Dermis blood vessel endothelial cell (primary cell): ENCODE measurements around the gene ALDH3A2. TPM values are rescaled to one million over a fixed set of nuclear protein-coding genes. Genes with fewer than 3 reads are reported as not detected.
A peak's percentile ranks its signal among the peaks of the same experiment; 100 is the strongest.

Experiments
- DNase-seq: peaks from one replicate; pipeline ENCODE4 v3.0.0; 2010
- total RNA-seq: library from RNA; depleted of rRNA; stranded (reverse); fragments of >200 nt; gene quantifications from 2 replicates; pipeline ENCODE4 v1.2.3, GENCODE V29; 2014

ALDH3A2 gene
- total RNA-seq, result 82.3 and 149 TPM in 2 replicates

GRCh38 chr17:19648475-19649273 is at the start of gene ALDH3A2:
Gene ALDH3A2 (plus strand): TSS chr17:19648751. CDS start chr17:19648972, 221 bp downstream.
- peak; percentile 96 for DNase-seq

DNA sequence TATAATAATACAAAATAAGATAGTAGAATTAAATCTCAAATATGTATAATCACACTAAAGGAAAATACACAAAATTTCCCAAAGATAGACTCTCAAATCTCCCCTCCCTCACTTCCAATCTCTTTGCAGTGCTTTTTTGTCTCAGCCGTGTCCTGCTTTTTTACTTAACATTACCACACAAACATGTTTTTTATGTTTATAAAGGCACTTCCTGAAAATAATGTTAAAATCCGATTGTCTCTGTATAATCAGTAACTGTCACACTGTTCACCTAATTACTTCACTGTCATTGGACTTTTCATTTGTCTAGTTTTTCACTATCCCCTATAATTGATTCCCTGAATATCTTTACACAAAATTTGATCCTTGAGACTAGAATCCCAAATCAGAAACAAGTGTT is 38.2 kb upstream of the ALDH3A2 start:
- DNase-seq, result no peak

GRCh38 chr17:19610879-19611278 is 37.7 kb upstream of the ALDH3A2 start:
- no peak for DNase-seq

GRCh38 chr17:19613979-19614378 is 34.6 kb upstream of the ALDH3A2 start:
- DNase-seq, result no peak

- DNase-seq, result no peak
These were observed 33.7 kb upstream of the ALDH3A2 start for GRCh38 chr17:19614900-19615299.

- DNase-seq, result no peak
These were observed 30.5 kb upstream of the ALDH3A2 start for GRCh38 chr17:19618015-19618414.

DNA sequence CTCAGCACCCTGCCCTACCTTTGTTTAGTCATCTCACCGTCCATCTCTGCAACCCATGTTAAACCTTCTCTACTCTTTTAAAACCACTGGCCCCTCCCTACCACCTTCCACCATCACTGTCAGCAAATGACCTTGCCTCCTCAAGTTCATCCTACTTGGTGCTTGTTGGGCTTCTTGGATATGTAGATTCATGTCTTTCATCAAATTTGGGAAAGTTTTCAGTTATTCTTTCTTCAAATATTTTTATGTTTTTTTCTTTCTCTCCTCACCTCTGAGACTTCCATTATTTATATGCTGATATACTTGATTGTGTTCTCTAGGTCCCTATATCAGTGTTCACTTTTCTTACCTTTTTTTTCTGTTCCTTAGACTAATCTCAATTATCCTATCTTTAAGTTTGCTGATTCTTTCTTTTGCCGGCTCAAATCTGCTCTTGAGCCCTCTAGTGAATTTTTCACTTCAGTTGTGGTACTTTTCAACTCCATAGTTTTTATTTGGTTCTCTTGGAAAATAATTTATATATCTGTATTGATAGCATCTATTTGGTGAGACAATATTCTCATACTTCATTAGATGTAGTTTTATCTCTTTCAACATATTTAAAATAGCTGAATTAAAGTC is 28.7 kb upstream of the ALDH3A2 start:
- no peak for DNase-seq

DNA sequence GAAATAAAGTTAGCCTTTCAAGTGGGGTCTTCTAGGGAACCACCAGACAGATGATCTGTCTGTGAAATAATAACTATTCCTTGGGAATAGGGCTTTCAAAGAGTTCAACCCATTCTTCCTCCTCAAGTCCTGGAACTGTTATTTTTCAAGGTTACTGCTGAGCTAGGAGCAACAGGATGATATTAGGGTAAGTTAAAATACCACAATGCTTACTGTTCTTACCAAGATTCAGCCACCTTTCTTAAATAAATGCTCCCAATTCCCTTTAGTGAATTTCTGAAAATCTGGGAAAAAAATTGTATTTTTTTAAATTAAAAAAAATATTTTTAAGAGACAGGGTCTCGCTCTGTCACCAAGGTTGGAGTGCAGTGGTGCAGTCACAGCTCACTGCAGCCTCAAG is 26.9 kb upstream of the ALDH3A2 start:
- DNase-seq, result no peak

- DNase-seq, result no peak
These were observed 22.5 kb upstream of the ALDH3A2 start for GRCh38 chr17:19626079-19626478.

DNA sequence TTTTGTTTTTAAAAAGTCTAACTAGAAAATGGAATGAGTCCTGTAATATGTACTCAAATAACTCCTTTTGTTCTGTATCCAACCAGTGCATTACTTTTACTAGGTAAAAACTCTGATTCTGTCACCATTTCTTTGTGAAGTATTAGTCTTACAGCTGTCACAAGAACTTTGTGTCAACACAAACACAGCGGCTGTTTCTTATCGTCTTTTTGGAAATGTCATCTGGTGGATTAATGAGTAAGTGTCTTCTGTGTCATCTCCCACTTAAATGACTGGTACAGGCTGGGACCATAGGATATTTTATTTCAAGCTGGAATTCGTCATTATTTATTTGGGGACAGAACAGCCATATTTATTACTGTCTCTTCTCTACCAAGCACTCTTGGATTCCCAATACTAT is 19.1 kb upstream of the ALDH3A2 start:
- no peak for DNase-seq

- DNase-seq, result no peak
These were observed 18.5 kb upstream of the ALDH3A2 start for GRCh38 chr17:19630035-19630434.

- no peak for DNase-seq
These were observed 17.9 kb upstream of the ALDH3A2 start for GRCh38 chr17:19630661-19631060.

DNA sequence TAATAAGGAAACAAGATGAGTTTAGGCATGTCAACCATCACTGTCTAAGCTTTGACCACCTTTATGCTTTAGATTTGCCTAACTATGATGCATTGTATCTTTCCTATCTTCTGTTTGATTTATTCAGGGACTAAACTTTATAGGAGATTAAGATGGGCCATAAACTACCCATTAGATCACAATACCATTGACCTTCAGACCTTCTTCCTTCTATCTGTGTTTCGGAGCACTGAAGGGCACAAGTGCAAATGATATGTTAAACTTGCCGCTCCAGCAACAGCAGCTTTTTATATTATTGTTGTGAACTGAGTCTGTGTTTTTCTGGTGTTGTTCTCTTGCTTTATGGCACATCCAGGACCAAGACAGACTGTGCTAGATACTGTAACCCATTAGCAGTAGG is 16.6 kb upstream of the ALDH3A2 start:
- DNase-seq, result no peak

DNA sequence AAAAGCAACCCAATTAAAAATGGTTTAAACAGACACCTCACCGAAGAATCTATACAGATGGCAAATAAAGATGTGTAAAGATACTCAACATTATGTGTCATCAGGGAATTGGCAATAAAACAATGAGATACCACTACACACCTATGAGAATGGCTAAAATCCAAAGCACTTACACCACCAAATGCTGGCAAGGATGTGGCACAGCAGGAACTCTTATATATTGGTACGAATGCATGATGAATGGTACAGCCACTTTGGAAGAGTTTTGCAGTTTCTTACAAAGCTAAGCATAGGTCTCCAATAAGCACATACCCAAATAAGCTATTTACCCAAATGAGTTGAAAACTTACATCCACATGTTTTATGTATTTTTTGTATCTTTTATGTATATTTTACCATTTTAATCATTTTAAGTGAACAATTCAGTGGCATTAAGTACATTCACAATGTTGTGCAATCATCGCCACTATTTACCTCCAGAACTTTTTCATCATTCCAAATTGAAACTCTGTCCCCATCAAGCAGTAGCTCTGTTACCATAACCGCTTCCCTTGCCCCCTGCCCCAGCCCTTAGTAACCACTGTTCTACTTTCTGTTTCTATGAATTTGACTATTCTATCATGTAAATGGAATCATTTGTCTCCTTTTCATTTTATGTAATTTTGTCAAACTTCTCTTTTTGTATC is 6.7 kb upstream of the ALDH3A2 start:
- no peak for DNase-seq

DNA sequence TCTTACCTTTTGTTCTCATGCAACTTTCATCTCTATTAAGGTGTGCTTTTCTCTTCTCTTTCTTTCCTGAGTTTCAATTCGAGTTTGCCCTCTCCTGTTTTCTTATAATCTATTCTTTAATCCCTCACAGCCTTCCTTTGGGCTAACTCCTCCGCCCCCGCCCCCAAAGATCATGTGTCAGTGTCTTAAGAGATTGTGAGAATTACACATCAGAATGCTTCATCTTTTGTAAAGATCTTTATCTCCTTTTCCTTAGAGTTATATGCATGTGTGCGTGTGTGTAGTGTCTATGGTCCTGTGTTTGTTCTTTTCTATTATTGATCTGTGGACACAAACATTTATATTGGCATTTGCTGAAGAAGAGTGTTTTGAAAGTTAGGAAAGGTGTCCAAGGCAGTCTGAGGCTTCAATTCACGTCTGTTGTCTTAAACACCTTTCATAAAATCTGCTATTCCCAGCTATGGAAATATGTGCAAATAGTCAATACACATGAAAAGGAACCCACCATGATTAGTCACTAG is 6.1 kb upstream of the ALDH3A2 start:
- DNase-seq, result no peak

DNA sequence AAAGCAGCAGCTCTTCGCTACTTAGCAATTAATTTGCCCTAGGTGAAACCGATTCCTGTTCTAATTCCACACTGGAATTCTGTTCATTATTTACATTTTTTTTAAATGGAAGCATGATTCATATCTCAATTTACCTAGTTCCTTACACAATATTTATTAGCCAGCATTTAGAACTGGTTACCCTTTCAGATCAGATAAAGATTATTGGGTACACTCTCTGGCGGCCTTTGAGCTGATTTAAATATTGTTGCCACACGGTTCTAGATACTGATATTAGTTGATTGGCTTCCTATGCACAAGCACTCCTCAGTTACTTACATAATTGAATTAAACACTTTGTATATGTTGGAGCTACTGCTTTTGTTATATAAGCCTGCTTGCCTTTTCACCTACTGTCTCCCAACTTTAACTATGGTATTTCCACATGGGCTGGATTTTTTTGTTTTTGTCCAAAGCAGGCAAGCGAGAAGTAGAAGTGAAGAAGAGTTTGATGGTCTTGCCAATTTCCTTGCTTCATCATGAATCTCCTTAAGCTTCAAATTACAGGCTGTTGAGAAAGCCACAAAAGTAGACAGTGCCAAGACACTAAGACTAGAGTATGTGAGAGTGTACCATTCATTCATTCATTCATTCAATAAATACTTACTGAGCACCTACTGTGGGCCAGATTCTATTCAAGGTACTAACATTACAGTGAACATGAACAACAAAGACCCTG is 3.9 kb upstream of the ALDH3A2 start:
- DNase-seq, result no peak

- DNase-seq, result peak; percentile 7
These were observed 2.8 kb upstream of the ALDH3A2 start for GRCh38 chr17:19645734-19646201.

DNA sequence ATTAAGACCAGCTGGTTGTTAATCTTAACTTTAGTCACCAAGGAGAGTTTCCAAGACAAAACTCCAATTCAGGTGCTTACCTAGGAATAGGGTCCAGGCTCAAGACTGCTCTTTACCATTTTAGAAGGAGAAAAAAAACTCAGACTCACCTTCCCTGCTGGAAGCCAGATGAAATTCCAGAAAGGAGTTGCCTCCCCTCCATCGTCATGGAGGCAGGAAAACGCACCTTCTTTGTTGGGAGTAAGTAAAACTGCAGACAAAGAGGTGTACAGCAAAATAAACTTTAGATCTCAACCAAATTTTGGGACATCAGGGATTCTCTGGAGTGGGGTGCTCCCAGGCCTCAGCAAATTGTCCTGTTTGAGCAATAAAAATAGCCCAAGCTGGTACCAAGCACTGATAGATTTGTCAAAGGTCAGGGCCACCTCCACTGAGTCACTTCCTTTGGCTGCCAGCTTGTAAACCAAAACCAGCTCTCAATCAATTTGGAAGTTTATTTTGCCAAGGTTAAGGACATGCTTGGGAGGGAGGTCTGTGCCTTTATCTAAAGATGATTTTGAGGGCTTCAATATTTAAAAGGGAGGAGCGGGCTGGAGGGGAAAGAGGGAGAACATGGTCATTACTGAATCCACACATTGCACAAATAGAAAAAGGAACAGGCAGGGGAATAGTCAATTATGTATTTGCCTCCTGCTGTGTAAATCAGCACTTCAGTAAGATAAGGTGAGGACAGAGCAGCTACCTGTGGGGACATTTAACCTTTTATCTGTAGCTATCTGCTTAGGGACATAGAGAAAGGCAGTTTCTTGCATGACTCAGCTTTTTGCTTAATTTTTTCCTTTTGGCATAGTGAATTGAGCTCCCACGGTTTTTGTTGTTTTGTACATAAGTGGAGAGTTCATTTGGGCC is 1.5 kb upstream of the ALDH3A2 start:
- peak; percentile 52 for DNase-seq

GRCh38 chr17:19647697-19648474 is 665 bp upstream of the ALDH3A2 start:
- peak; percentile 69 for DNase-seq

DNA sequence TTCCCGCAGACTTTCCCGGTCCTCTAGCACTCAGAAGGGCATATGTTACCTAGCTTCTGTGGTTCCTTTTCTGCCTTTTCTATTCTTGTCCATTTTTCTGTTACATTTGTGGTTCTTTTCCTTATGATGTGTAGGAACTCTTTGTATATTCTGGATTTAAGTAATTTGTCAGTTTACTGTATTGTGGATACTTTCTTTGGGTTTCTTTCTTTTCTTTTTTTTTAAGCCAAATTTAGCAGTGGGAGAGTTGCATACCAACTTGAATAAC is 657 bp downstream of the ALDH3A2 start:
- no peak for DNase-seq

GRCh38 chr17:19650826-19651225 is 2.3 kb downstream of the ALDH3A2 start:
- no peak for DNase-seq
